SU-DHL-6 (cell line): ENCODE data around the gene ALK.

Experiments used
- H2AFZ ChIP-seq: fragments of 200-600 bp; sonication (generic); 2 replicates; pipeline ENCODE4 v1.6.1; 2014; ENCODE audit warnings: low read depth, mild to moderate bottlenecking, moderate library complexity, mixed read lengths, antibody characterized with exemption, low read length; ENCODE audit not compliant: severe bottlenecking
- H3F3A ChIP-seq: fragments of 200-600 bp; shearing (Covaris generic); 2 replicates; pipeline ENCODE4 v1.6.0; 2016; ENCODE audit warnings: antibody characterized with exemption, mild to moderate bottlenecking; ENCODE audit not compliant: insufficient read depth
- H3K27ac ChIP-seq: fragments of 200-600 bp; sonication (generic); 2 replicates; pipeline ENCODE4 v1.5.1; 2016; ENCODE audit warnings: low read depth, mild to moderate bottlenecking, low read length, moderate library complexity, mixed read lengths
- H3K27me3 ChIP-seq: fragments of 200-600 bp; sonication (generic), shearing (Covaris generic); 2 replicates; pipeline ENCODE4 v1.6.0; 2014; ENCODE audit warnings: mild to moderate bottlenecking, low read length
- H3K36me3 ChIP-seq: fragments of 200-600 bp; sonication (generic); 2 replicates; pipeline ENCODE4 v1.6.1; 2014; ENCODE audit warnings: mild to moderate bottlenecking, low read length, mixed read lengths
- H3K4me2 ChIP-seq: fragments of 300-600, 200-600 bp; shearing (Covaris generic), sonication (generic); 2 replicates; pipeline ENCODE4 v1.6.0; 2014; ENCODE audit warnings: low read length, low read depth, mild to moderate bottlenecking; ENCODE audit not compliant: poor library complexity, severe bottlenecking
- H3K4me3 ChIP-seq: fragments of 200-600 bp; sonication (generic); 2 replicates; pipeline ENCODE4 v1.5.1; 2014; ENCODE audit warnings: antibody characterized with exemption, low read length, mild to moderate bottlenecking, mixed read lengths; ENCODE audit not compliant: insufficient read depth, poor library complexity, severe bottlenecking
- H3K79me2 ChIP-seq: fragments of 200-600 bp; sonication (generic); 2 replicates; pipeline ENCODE4 v1.6.1; 2014; ENCODE audit warnings: mild to moderate bottlenecking, low read length, moderate library complexity; ENCODE audit not compliant: insufficient read depth
- H3K9ac ChIP-seq: fragments of 200-600 bp; sonication (generic); 2 replicates; pipeline ENCODE4 v1.7.0; 2014; ENCODE audit warnings: mild to moderate bottlenecking, low read length
- H3K9me2 ChIP-seq: fragments of 200-600 bp; sonication (generic); replicated peaks from 2 replicates; pipeline ENCODE4 v1.6.1; 2014; ENCODE audit warnings: low read length; ENCODE audit not compliant: insufficient read depth
- H3K9me3 ChIP-seq: fragments of 200-600 bp; sonication (generic); 2 replicates; pipeline ENCODE4 v1.6.1; 2014; ENCODE audit warnings: low read length, mixed read lengths; ENCODE audit not compliant: insufficient read depth
- H4K20me1 ChIP-seq: fragments of 200-600 bp; sonication (generic); 2 replicates; pipeline ENCODE4 v1.6.1; 2014; ENCODE audit warnings: low read depth, mild to moderate bottlenecking, antibody characterized with exemption, low read length, moderate library complexity, mixed read lengths
- CTCF ChIP-seq: fragments of 200-600 bp; sonication (generic); IDR thresholded peaks from one replicate; pipeline ENCODE4 v1.5.1; 2017; ENCODE audit warnings: antibody characterized with exemption, mild to moderate bottlenecking, low read length, moderate library complexity; ENCODE audit not compliant: insufficient read depth, poor library complexity, severe bottlenecking
- EZH2phosphoT487 ChIP-seq: fragments of 200-600 bp; sonication (generic), shearing (Covaris generic); conservative IDR thresholded peaks from 2 replicates; pipeline ENCODE4 v1.6.1; 2018; ENCODE audit warnings: mild to moderate bottlenecking, antibody characterized with exemption, low read length, moderate library complexity, mixed read lengths

The ALK gene

GRCh38 chr2:29807082-29807481, 114.3 kb downstream of the ALK start:
- Histone ChIP-seq H3K79me2 (no peaks in the 10 kb centered on the region), H3K9me2 (no peaks in the 10 kb centered on the region), H3K9me3 (no peaks in the 10 kb centered on the region), H4K20me1 (no peaks in the 10 kb centered on the region), H3K27ac (no peak overlapping the region), H2AFZ (no peak overlapping the region), H3K9ac (no peak overlapping the region), H3K27me3 (no peaks in the 10 kb centered on the region), H3K4me3 (no peak overlapping the region), H3F3A (no peaks in the 10 kb centered on the region), H3K4me2 (no peak overlapping the region), H3K36me3 (no peaks in the 10 kb centered on the region)
- TF ChIP-seq EZH2phosphoT487, result no peak
- TF ChIP-seq CTCF, result no peak

DNA sequence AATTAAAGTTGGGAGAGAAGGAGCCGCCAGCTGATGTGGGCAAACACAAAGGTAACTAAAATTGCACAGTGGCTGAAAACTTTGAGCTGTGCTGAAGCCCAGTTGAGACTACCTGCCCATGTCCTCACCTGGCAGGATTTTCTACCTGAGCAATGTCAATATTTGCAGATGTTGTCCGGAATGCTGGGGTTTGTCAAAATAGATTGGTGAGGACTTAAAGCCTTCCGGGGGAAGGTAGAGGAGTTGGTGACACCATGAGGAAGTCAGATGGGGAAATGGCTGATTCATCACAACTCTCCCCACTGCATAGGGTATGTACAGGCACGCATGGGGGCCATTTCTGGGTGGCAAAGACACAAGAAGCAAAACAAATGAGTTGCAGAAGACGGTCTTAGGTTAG, 114.9 kb downstream of the ALK start:
- Histone ChIP-seq H3K36me3 (no peaks in the 10 kb centered on the region), H2AFZ (no peak overlapping the region), H3K4me3 (no peak overlapping the region), H3K4me2 (no peak overlapping the region), H3K9me3 (no peaks in the 10 kb centered on the region), H3K27ac (no peak overlapping the region), H3F3A (no peaks in the 10 kb centered on the region), H4K20me1 (no peaks in the 10 kb centered on the region), H3K79me2 (no peaks in the 10 kb centered on the region), H3K27me3 (no peaks in the 10 kb centered on the region), H3K9me2 (no peaks in the 10 kb centered on the region), H3K9ac (no peak overlapping the region)
- TF ChIP-seq EZH2phosphoT487 (no peak), CTCF (no peak)

- no peaks in the 10 kb centered on the region for H3K27me3 ChIP-seq
- no peak overlapping the region for H3K4me2 ChIP-seq
- H3K9me2 ChIP-seq, result no peaks in the 10 kb centered on the region
- H3K27ac ChIP-seq, result no peak overlapping the region
- H2AFZ ChIP-seq, result no peak overlapping the region
- H3K4me3 ChIP-seq, result no peak overlapping the region
- no peaks in the 10 kb centered on the region for H3K79me2 ChIP-seq
- no peak overlapping the region for H3K9ac ChIP-seq
- H3K9me3 ChIP-seq, result no peaks in the 10 kb centered on the region
- H3K36me3 ChIP-seq, result no peaks in the 10 kb centered on the region
- no peaks in the 10 kb centered on the region for H4K20me1 ChIP-seq
- H3F3A ChIP-seq, result no peaks in the 10 kb centered on the region
- TF ChIP-seq CTCF, result no peak
- no peak for TF ChIP-seq EZH2phosphoT487
These were observed 116.7 kb downstream of the ALK start for GRCh38 chr2:29804671-29805070.

DNA sequence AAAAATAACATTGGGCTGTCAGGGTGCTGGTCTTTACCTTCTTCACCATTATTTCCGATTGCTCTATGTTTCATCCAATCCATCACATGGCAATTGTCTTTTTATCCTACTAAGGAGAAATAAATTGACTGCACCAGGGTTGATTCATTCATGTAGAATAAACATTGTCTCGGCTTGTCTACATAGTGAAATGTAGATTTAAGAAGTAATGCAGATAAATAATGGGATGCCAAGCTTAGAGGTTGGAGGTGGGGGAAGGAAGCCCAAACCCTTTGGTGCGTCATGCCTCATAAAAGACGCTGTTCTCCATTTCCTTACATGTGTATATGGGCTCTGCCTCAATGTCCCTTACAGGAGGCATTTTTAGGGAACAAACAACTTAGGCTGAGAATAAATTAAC, 117.8 kb downstream of the ALK start:
- Histone ChIP-seq H3K79me2 (no peaks in the 10 kb centered on the region), H3K27ac (no peak overlapping the region), H3K4me2 (no peak overlapping the region), H3F3A (no peaks in the 10 kb centered on the region), H3K9me3 (no peaks in the 10 kb centered on the region), H3K27me3 (no peaks in the 10 kb centered on the region), H3K4me3 (no peak overlapping the region), H3K9me2 (no peaks in the 10 kb centered on the region; the same call in 1 of the 2 replicates), H3K9ac (no peak overlapping the region), H2AFZ (no peak overlapping the region), H4K20me1 (no peaks in the 10 kb centered on the region), H3K36me3 (no peaks in the 10 kb centered on the region)
- TF ChIP-seq CTCF (no peak), EZH2phosphoT487 (no peak)
